GM18505 (cell line): ENCODE data around the gene EXD2.

Experiments
- ATAC-seq: cut with Tn5 transposase; IDR thresholded peaks from one replicate; pipeline ENCODE4 v1.9.1; 2021; ENCODE audit not compliant: unreplicated experiment
- POLR2A ChIP-seq: IDR thresholded peaks from 4 replicates; pipeline ENCODE4 v1.6.1; 2011; ENCODE audit warnings: borderline replicate concordance; ENCODE audit not compliant: insufficient read depth, insufficient read length; ENCODE audit errors: extremely low read depth

EXD2 gene

GRCh38 chr14:69249603-69250002 lies 58.3 kb downstream of the EXD2 start:
- TF ChIP-seq POLR2A, result no peak
- no peak for ATAC-seq

- ATAC-seq, result no peak
- TF ChIP-seq POLR2A, result no peak
Observed at GRCh38 chr14:69252851-69253250, 61.6 kb downstream of the EXD2 start.

GRCh38 chr14:69259168-69259526 lies 67.8 kb downstream of the EXD2 start:
- no peak for TF ChIP-seq POLR2A
- ATAC-seq, result no peak

- TF ChIP-seq POLR2A, result no peak
- ATAC-seq, result no peak
Observed at GRCh38 chr14:69259527-69260189, 68.4 kb downstream of the EXD2 start, which contains the start of gene GALNT16. GALNT16 (plus strand) TSS chr14:69260158; CDS start chr14:69260291, 133 bp downstream.

- ATAC-seq, result no peak
- TF ChIP-seq POLR2A, result no peak
Observed at GRCh38 chr14:69260190-69260860, 69.0 kb downstream of the EXD2 start.

GRCh38 chr14:69260861-69261564 lies 69.7 kb downstream of the EXD2 start:
- TF ChIP-seq POLR2A, result no peak
- ATAC-seq, result no peak

GRCh38 chr14:69261761-69262331 lies 70.5 kb downstream of the EXD2 start:
- TF ChIP-seq POLR2A, result no peak
- no peak for ATAC-seq

GRCh38 chr14:69262516-69262915 lies 71.2 kb downstream of the EXD2 start:
- no peak for ATAC-seq
- TF ChIP-seq POLR2A, result no peak

- ATAC-seq, result no peak
- no peak for TF ChIP-seq POLR2A
Observed at GRCh38 chr14:69263364-69263763, 72.1 kb downstream of the EXD2 start.

- TF ChIP-seq POLR2A, result no peak
- ATAC-seq, result no peak
Observed at GRCh38 chr14:69263771-69264170, 72.5 kb downstream of the EXD2 start.

GRCh38 chr14:69266572-69267345 lies 75.5 kb downstream of the EXD2 start:
- no peak for TF ChIP-seq POLR2A
- ATAC-seq, result no peak

- no peak for ATAC-seq
Observed at GRCh38 chr14:69267492-69267891, 76.2 kb downstream of the EXD2 start.

GRCh38 chr14:69268223-69268622 lies 76.9 kb downstream of the EXD2 start:
- ATAC-seq, result no peak
- no peak for TF ChIP-seq POLR2A

More at GRCh38 chr14:69267492-69267891, 76.2 kb downstream of the EXD2 start:
- TF ChIP-seq POLR2A, result no peak
